ES-I3 (cell line): ENCODE data around the gene HOATZ.

Experiments
- H3K36me3 ChIP-seq: 2 replicates; pipeline ENCODE4 v1.6.1; 2013; ENCODE audit warnings: mild to moderate bottlenecking, low read length, control low read depth, moderate library complexity; ENCODE audit not compliant: insufficient read depth
- H3K4me1 ChIP-seq: 2 replicates; pipeline ENCODE4 v1.6.1; 2013; ENCODE audit warnings: mild to moderate bottlenecking, control low read depth, low read length; ENCODE audit not compliant: insufficient read depth
- H3K9ac ChIP-seq: 2 replicates; pipeline ENCODE4 v1.6.1; 2013; ENCODE audit warnings: low read depth, mild to moderate bottlenecking, low read length, moderate library complexity
- H3K9me3 ChIP-seq: 2 replicates; pipeline ENCODE4 v1.6.1; 2013; ENCODE audit warnings: mild to moderate bottlenecking, low read length, moderate library complexity; ENCODE audit not compliant: control insufficient read depth, insufficient read depth

HOATZ gene

DNA sequence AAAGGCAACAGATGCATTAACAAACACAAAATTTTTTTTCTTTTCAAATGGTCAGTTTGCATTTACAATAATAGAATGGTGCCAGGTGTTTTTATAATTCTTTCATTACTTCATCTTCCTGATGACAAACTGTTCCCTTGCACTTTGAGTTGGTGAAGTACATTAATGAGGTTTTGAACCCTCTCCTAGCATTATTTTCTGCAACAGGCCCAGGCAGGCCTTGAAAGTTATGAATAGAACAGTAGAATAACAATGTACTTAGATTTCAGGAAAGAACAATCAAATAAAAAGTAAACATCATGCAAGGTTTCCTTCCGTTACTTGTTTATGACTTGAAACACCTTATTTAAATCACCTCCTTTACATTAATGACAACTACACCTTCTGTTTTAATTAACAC lies 12.0 kb upstream of the HOATZ start:
- Histone ChIP-seq H3K9ac (no peak overlapping the region), H3K4me1 (no peaks in the 10 kb centered on the region), H3K36me3 (no peaks in the 10 kb centered on the region), H3K9me3 (no peaks in the 10 kb centered on the region)

GRCh38 chr11:111510311-111510710 lies 4.3 kb upstream of the HOATZ start:
- no peaks in the 10 kb centered on the region for H3K9me3 ChIP-seq
- no peaks in the 10 kb centered on the region for H3K36me3 ChIP-seq
- H3K9ac ChIP-seq = no peak overlapping the region
- peaks cover 9% of the 10 kb centered on the region for H3K4me1 ChIP-seq

DNA sequence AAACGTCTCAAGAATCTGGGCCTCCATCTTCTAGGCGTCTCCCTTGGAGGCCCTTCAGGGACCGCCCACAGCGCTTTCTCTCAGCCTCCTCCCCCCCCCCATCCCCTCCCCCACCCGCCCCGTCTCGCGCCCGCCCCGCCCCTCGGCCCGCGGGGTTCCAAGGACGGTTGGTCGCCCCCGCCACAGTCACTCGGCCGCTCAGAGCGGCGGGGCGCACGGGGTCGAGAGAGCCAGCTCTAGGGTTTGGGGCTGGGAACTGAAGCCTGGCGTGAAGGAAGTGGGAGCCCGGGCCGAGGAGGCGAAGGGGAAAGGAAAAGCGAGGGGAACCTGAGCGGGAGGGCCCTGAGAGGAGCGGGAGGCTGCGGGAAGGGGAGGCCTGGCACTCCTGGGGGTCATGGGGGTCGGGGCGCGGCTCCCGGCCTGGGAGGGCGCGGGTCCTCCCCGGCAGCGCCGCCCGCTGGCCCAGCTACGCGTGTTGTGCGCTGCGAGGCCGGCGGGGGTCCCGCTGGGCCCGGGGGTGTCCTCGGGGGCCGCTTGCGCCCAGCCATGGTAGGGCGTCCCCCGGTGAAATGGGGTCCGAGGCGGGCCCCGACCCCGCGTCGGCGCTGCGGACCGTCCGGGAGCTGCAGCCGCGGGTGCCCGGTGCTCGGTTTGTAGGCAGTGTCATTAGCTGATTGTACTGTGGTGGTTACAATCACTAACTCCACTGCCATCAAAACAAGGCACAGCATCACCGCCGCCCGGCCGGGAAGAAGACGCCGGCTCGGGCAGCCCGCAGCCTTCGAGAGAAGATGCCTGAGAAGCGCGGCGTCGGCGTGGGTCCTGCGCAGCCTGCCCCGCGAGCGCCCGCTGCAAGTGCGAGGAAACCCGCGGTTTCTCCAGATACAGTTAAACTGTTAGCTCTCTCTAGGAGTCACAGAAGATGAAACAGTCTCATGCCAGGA lies 2.0 kb upstream of the HOATZ start, which contains the start of gene BTG4:
TSS of gene BTG4 (minus strand) at position 91 of the 944 bp plus-strand sequence. CDS start 13,610 bp downstream, outside the sequence.
- Histone ChIP-seq H3K9ac (peak within 1 kb of the TSS; percentile 71; the same call in 1 of the 2 replicates), H3K36me3 (no peaks in the 10 kb centered on the region), H3K4me1 (peaks cover 9% of the 10 kb centered on the region), H3K9me3 (no peaks in the 10 kb centered on the region)

GRCh38 chr11:111513240-111513605 lies 1.4 kb upstream of the HOATZ start:
- H3K9ac ChIP-seq = peak overlapping the region; percentile 71; the same call in 1 of the 2 replicates
- H3K4me1 ChIP-seq = peaks cover 9% of the 10 kb centered on the region
- no peaks in the 10 kb centered on the region for H3K36me3 ChIP-seq
- H3K9me3 ChIP-seq = no peaks in the 10 kb centered on the region

- Histone ChIP-seq H3K9me3 (no peaks in the 10 kb centered on the region), H3K4me1 (peaks cover 9% of the 10 kb centered on the region), H3K9ac (no peak overlapping the region), H3K36me3 (no peaks in the 10 kb centered on the region)
Observed at GRCh38 chr11:111515591-111515990, 1.0 kb downstream of the HOATZ start.

GRCh38 chr11:111518668-111519067 lies 4.1 kb downstream of the HOATZ start:
- Histone ChIP-seq H3K9ac (no peak overlapping the region), H3K36me3 (no peaks in the 10 kb centered on the region), H3K9me3 (no peaks in the 10 kb centered on the region), H3K4me1 (peaks cover 10% of the 10 kb centered on the region; the same call in 1 of the 2 replicates)

- Histone ChIP-seq H3K36me3 (no peaks in the 10 kb centered on the region), H3K9me3 (no peaks in the 10 kb centered on the region), H3K9ac (no peak overlapping the region), H3K4me1 (peaks cover 10% of the 10 kb centered on the region; the same call in 1 of the 2 replicates)
Observed at GRCh38 chr11:111520560-111520959, 6.0 kb downstream of the HOATZ start.

GRCh38 chr11:111521135-111521534 lies 6.6 kb downstream of the HOATZ start:
- H3K9me3 ChIP-seq = no peaks in the 10 kb centered on the region
- H3K36me3 ChIP-seq = no peaks in the 10 kb centered on the region
- peaks cover 10% of the 10 kb centered on the region; the same call in 1 of the 2 replicates for H3K4me1 ChIP-seq
- no peak overlapping the region for H3K9ac ChIP-seq

GRCh38 chr11:111522426-111522825 lies 7.8 kb downstream of the HOATZ start:
- no peaks in the 10 kb centered on the region for H3K36me3 ChIP-seq
- no peaks in the 10 kb centered on the region for H3K9me3 ChIP-seq
- peaks cover 10% of the 10 kb centered on the region; the same call in 1 of the 2 replicates for H3K4me1 ChIP-seq
- no peak overlapping the region for H3K9ac ChIP-seq

DNA sequence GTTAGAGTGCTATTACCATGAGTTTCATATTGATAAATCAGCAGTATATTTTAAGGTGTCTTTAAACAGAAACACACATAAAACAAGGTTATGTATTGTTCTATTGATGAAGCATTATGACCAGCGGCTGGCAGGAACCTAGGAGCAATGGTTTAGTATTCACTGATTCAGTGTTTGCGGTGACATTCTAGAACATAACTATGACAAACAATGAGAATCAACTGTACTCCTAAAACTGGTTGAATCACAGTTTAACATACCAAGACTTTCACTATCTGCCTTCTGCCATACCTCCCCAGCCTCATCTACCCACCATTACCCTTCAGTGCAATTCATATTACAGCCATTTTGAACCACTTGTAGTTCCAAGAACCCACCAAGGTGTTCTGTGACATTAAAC lies 8.8 kb downstream of the HOATZ start:
- H3K4me1 ChIP-seq = peaks cover 10% of the 10 kb centered on the region; the same call in 1 of the 2 replicates
- no peaks in the 10 kb centered on the region for H3K9me3 ChIP-seq
- no peaks in the 10 kb centered on the region for H3K36me3 ChIP-seq
- H3K9ac ChIP-seq = no peak overlapping the region

GRCh38 chr11:111524056-111524455 lies 9.5 kb downstream of the HOATZ start:
- H3K9me3 ChIP-seq = no peaks in the 10 kb centered on the region
- no peak overlapping the region for H3K9ac ChIP-seq
- no peaks in the 10 kb centered on the region for H3K36me3 ChIP-seq
- H3K4me1 ChIP-seq = peaks cover 10% of the 10 kb centered on the region; the same call in 1 of the 2 replicates

- Histone ChIP-seq H3K9ac (no peak overlapping the region), H3K4me1 (peaks cover 10% of the 10 kb centered on the region; the same call in 1 of the 2 replicates), H3K36me3 (no peaks in the 10 kb centered on the region), H3K9me3 (no peaks in the 10 kb centered on the region)
Observed at GRCh38 chr11:111525456-111525855, 10.9 kb downstream of the HOATZ start.

DNA sequence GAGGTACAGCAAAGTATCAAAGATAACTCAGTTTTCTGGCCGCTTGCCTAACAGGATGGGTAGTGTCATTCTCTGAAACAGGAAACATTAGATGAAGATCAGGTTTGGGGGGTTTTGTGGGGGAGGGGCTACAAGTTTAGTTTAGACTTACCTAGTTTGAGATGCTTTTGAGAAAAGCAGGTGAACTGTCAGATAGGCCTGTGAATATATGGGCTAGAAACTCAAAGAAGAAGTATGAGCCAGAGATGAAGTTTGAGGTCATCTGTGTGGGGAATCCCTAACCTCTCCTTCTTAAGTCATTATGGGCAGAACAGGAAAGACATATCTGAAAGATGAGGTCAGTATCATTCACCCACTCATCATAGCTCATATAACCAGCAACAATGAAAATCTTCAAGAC lies 11.9 kb downstream of the HOATZ start:
- Histone ChIP-seq H3K9ac (no peak overlapping the region), H3K4me1 (peaks cover 4% of the 10 kb centered on the region), H3K36me3 (no peaks in the 10 kb centered on the region)

DNA sequence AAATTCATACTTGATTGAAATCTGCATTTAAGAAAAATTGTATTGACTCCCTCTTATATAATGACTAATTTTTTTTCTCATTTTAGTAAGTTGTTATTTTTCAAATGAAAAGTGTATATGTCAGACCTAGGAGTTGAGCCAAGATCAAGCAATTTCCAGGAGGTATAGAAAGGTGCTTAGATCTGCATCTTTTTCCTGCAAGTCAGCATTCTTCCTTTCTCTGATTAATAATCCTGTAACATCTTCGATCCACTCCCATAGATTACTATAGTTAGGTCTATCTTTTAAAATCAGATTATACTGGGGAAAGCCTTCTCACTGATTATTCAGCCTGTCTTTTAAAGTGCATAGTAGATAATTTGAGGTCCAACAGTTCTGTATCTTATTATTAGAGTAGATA lies 12.7 kb downstream of the HOATZ start:
- H3K36me3 ChIP-seq = no peaks in the 10 kb centered on the region
- H3K9ac ChIP-seq = no peak overlapping the region
- H3K4me1 ChIP-seq = peaks cover 10% of the 10 kb centered on the region
- no peaks in the 10 kb centered on the region for H3K9me3 ChIP-seq

More for the DNA sequence above, 11.9 kb downstream of the HOATZ start:
- H3K9me3 ChIP-seq = no peaks in the 10 kb centered on the region

- H3K4me1 ChIP-seq = peaks cover 10% of the 10 kb centered on the region
- H3K9ac ChIP-seq = no peak overlapping the region
- H3K36me3 ChIP-seq = no peaks in the 10 kb centered on the region
- H3K9me3 ChIP-seq = no peaks in the 10 kb centered on the region
Observed at GRCh38 chr11:111528557-111528956, 14.0 kb downstream of the HOATZ start.
